H7 (cell line): Measurements from ENCODE around the gene LRBA. TPM values are rescaled to one million over a fixed set of nuclear protein-coding genes. Genes with fewer than 3 reads are reported as not detected.
A peak's percentile ranks its signal among the peaks of the same experiment; 100 is the strongest.

Experiments
- DNase-seq: peaks from one replicate; pipeline ENCODE4 v3.0.0; 2012
- H3K27me3 ChIP-seq: 2 replicates; pipeline ENCODE4 v1.6.0; 2011; ENCODE audit warnings: mild to moderate bottlenecking, low read length; ENCODE audit not compliant: control insufficient read depth, insufficient read depth
- H3K36me3 ChIP-seq: replicated peaks from 2 replicates; pipeline ENCODE4 v1.5.1; 2011; ENCODE audit warnings: low read length; ENCODE audit not compliant: control insufficient read depth, insufficient read depth
- H3K4me3 ChIP-seq: 2 replicates; pipeline ENCODE4 v1.5.1; 2011; ENCODE audit warnings: low read depth, mild to moderate bottlenecking, control low read depth, low read length, moderate library complexity; ENCODE audit not compliant: insufficient read depth
- total RNA-seq: library from RNA; depleted of rRNA; stranded (reverse); fragments of >200 nt; shearing (Covaris generic); gene quantifications from 2 replicates; pipeline ENCODE4 v1.2.3, GENCODE V29; 2014

LRBA gene
- total RNA-seq, 1 experiment from 2014 or later, result 47.3 TPM

- DNase-seq, result no peak
- no peak overlapping the region for H3K4me3 ChIP-seq
- no peaks in the 10 kb centered on the region for H3K36me3 ChIP-seq
- H3K27me3 ChIP-seq, result no peaks in the 10 kb centered on the region
Observed at GRCh38 chr4:150950657-150951288, 64.3 kb downstream of the LRBA start.

DNA sequence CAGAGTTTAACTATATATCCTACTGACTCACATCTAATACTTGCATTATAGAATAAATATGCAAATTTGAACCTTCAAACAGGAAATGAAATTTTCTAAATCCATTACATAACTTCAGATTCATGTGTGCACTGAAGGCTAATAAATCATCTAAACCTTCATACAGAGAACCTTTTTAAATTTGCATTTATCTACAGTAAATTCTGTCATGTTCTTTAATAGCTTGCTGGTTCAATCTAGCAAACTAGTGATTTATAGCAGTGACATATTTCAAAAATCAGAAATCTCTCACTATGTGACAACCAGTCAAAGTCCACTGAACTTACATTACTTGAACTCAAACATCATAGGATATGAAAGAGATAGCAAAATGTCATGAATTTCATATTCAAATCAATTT, 65.1 kb downstream of the LRBA start:
- DNase-seq, result no peak
- Histone ChIP-seq H3K4me3 (no peak overlapping the region), H3K36me3 (no peaks in the 10 kb centered on the region), H3K27me3 (no peaks in the 10 kb centered on the region)

- H3K36me3 ChIP-seq, result no peaks in the 10 kb centered on the region
- no peak overlapping the region for H3K4me3 ChIP-seq
- no peaks in the 10 kb centered on the region for H3K27me3 ChIP-seq
- no peak for DNase-seq
Observed at GRCh38 chr4:150949342-150949741, 65.7 kb downstream of the LRBA start.

DNA sequence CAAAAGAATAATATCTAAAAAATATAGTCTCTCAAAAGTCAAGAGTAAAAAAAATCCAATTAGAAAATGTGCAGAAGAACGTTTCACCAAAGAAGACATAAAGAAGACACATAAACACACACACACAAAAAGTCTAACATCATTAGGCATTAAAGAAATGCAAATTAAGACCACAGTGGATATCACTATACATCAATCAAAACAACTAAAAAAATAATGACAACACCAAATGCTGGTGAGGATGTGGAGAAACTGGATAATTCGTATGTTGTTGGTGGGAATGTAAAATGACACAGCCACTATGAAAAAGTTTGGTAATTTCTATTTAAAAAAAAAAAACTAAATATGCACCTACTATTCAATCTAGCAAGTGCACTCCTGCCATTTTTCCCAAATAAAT, 66.4 kb downstream of the LRBA start:
- no peak for DNase-seq
- no peak overlapping the region for H3K4me3 ChIP-seq
- H3K27me3 ChIP-seq, result no peaks in the 10 kb centered on the region
- H3K36me3 ChIP-seq, result no peaks in the 10 kb centered on the region

- no peak overlapping the region for H3K4me3 ChIP-seq
- H3K36me3 ChIP-seq, result no peaks in the 10 kb centered on the region
- no peak for DNase-seq
- no peaks in the 10 kb centered on the region for H3K27me3 ChIP-seq
Observed at GRCh38 chr4:150948074-150948473, 67.0 kb downstream of the LRBA start.

GRCh38 chr4:150944660-150945059, 70.4 kb downstream of the LRBA start:
- DNase-seq, result no peak
- no peaks in the 10 kb centered on the region for H3K27me3 ChIP-seq

GRCh38 chr4:150943818-150944217, 71.3 kb downstream of the LRBA start:
- no peaks in the 10 kb centered on the region for H3K27me3 ChIP-seq
- H3K36me3 ChIP-seq, result no peaks in the 10 kb centered on the region
- DNase-seq, result no peak

More at GRCh38 chr4:150944660-150945059, 70.4 kb downstream of the LRBA start:
- no peaks in the 10 kb centered on the region for H3K36me3 ChIP-seq
- H3K4me3 ChIP-seq, result no peak overlapping the region

DNA sequence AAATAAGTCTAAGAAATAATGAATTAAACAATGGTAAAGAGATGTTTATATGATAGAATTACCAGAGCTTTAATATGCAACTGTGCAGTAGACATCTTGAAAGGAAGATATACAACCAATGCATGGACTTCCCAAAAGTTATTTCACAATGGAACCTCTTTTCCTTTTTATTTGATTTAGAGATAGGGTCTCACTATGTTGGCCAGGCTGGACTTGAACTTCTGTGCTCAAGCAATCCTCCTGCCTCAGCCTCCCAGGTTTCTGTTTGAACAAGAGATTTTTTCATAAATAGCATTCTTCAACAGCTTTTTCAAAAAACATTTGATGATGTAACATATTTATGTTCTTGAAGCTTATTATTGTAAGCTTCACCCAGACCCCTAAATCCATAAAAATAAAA, 72.0 kb downstream of the LRBA start:
- Histone ChIP-seq H3K4me3 (no peak overlapping the region), H3K27me3 (no peaks in the 10 kb centered on the region), H3K36me3 (no peaks in the 10 kb centered on the region)
- DNase-seq, result no peak

More at GRCh38 chr4:150943818-150944217, 71.3 kb downstream of the LRBA start:
- no peak overlapping the region for H3K4me3 ChIP-seq

DNA sequence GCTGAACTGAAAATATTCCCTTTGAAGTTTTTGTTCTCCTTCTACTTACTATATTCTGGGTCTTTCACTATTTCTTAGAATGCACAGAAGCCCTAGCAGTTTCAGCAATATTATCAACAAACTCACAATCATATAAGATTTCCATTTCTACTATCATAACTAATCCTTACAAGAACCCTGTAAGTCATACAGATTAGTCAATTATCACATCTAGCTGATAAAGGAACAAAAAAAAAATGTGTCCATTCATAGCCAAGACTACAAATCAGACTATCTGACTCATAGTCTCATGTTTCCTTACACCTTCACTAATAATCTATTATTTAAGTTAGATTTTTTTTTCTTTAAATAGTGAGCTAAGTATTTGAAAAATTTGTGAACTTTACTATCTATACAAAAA, 72.5 kb downstream of the LRBA start:
- H3K27me3 ChIP-seq, result no peaks in the 10 kb centered on the region
- H3K36me3 ChIP-seq, result no peaks in the 10 kb centered on the region
- DNase-seq, result no peak
- H3K4me3 ChIP-seq, result no peak overlapping the region

- H3K36me3 ChIP-seq, result no peaks in the 10 kb centered on the region
- H3K27me3 ChIP-seq, result no peaks in the 10 kb centered on the region
- no peak for DNase-seq
- no peak overlapping the region for H3K4me3 ChIP-seq
Observed at GRCh38 chr4:150940123-150940522, 75.0 kb downstream of the LRBA start.

DNA sequence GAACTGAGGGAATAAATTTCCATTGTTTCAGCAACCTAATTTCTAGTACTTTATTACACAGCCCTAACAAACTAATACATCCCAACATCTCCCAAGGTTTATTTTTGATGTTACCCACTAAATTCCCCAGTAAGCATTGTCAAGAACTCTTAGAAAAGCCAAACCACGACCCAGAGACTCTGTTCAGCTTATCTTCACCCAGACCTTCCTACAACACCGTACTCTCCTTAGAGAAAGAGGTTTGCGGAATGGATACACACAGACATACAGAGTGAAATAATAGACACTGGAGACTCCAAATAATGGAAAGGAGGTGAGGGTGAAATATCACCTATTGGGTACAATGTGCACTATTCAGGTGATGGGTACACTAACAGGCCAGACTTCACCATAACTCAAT, 75.6 kb downstream of the LRBA start:
- H3K4me3 ChIP-seq, result no peak overlapping the region
- no peaks in the 10 kb centered on the region for H3K36me3 ChIP-seq
- no peaks in the 10 kb centered on the region for H3K27me3 ChIP-seq
- no peak for DNase-seq

DNA sequence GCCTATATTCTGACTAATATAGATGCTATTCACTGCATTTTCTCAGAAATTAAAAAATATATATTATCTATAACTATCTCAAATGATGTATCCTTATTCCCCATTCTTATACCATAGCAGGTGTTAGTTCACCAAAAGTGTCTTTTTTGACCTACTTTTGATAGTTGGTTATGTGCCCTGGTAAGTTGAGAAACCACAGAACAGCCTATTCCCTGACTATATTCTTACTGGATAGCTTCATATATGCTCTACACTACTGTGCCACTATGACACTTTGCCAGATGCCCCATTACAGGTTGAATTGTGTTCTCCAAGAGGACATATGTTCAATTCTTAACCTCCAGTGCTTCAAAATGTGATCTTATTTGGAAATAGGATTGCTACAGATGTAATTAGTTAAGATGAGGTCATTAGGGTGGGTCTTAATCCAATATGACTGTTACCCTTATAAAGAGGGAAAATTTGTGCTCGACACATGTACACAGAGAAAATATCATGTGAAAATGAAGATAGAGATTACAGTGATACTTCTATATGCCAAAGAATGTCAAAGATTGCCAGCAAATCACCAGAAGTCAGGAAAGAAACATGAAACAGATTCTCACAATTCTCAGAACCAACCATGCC, 76.1 kb downstream of the LRBA start:
- no peaks in the 10 kb centered on the region for H3K27me3 ChIP-seq
- no peak overlapping the region for H3K4me3 ChIP-seq
- no peak for DNase-seq
- H3K36me3 ChIP-seq, result no peaks in the 10 kb centered on the region

GRCh38 chr4:150938417-150938816, 76.7 kb downstream of the LRBA start:
- Histone ChIP-seq H3K27me3 (no peaks in the 10 kb centered on the region), H3K4me3 (no peak overlapping the region), H3K36me3 (no peaks in the 10 kb centered on the region)
- DNase-seq, result peak; percentile 15

GRCh38 chr4:150934022-150934421, 81.1 kb downstream of the LRBA start:
- H3K36me3 ChIP-seq, result no peaks in the 10 kb centered on the region
- no peak for DNase-seq
- no peaks in the 10 kb centered on the region for H3K27me3 ChIP-seq
- H3K4me3 ChIP-seq, result no peak overlapping the region

- no peaks in the 10 kb centered on the region for H3K36me3 ChIP-seq
- no peak overlapping the region for H3K4me3 ChIP-seq
- H3K27me3 ChIP-seq, result no peaks in the 10 kb centered on the region
- DNase-seq, result no peak
Observed at GRCh38 chr4:150931796-150932195, 83.3 kb downstream of the LRBA start.
